ENCODE results near the gene DPH6.
"Not testable (repeated sequence)": the region's sequence is repeated elsewhere in the genome, so short reads cannot be mapped to it uniquely, and the experiment has no call there.

Gene DPH6

DNA sequence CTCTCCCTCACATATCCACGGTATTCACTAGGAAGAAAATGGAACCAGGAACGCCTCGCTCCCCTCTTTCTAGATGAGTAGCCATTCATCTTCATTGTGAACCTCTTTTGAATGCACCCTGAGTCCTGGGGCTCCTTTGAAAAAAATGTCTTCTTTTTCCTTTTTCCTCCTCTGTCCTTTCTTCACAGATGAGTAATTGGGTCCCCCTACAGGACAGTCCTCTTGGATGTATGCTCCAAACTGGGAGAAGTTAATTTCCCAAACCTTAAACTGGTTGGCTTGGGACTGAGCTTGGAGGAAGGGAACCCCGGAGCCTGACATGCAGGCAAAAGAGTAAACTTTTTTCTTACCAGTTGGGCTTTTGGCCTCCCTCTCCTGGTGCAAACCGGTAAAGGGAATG, 108.8 kb downstream of the DPH6 start:
- DNase-seq (ENCODE audit: low read depth, low spot score) = no peak

DNA sequence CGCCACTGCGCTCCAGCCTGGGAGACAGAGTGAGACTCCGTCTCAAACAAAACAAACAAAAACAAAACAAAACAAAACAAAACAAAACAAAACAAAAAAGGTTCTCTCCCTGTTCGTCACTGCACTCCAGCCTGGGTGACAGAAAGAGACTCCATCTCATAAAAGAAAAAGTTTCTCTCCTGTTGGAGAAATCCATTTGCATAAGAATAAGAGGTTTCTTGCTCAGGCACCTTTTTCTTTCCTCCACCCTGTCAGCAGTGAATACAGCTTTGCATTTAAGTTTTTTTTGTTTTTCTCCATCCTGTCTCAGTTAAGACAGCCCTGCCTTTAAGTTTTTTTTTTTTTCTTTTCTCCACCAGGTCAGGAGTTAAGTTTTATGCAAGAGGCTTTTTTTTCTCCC, 109.5 kb downstream of the DPH6 start:
- DNase-seq (ENCODE audit: low read depth, low spot score) = no peak

DNA sequence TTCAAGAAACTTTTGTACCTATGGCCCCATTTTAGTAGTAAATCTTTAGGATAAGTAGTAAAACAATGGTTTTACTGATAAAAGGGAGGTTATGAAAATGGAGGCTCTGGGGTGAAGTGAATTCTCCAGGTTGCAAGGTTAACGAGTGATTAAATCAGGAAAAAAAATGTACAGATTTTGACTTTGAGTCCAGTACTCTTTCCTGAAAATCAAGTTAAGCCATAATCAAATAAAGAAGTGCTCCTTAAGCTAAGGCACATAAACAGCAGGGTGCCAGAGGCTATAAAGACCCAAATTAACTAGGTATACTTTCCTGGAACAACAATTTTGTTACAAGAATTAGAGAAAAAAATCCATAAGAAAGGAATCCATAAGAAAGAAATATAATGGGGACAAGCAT, 114.7 kb downstream of the DPH6 start:
- DNase-seq (ENCODE audit: low read depth, low spot score) = no peak

DNA sequence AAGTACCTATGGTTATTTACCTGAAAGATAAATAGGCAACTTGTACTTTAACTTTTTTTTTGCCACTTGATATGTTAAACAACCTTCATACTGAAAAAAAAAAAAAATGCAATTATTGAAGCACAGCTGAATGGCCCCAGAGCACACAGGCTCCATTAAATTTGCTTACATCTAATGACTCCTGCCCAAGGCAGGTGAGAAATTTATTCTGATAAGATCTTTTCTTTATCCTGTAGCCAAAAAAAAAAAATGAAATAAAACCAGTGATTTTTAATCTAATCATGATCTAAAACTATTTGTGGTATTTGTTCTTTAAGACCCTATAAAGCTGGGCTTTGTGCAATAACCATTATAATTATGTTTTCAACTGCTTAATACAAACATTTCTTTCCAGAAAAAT, 115.7 kb downstream of the DPH6 start:
- no peak for DNase-seq (ENCODE audit: low read depth, low spot score)

DNA sequence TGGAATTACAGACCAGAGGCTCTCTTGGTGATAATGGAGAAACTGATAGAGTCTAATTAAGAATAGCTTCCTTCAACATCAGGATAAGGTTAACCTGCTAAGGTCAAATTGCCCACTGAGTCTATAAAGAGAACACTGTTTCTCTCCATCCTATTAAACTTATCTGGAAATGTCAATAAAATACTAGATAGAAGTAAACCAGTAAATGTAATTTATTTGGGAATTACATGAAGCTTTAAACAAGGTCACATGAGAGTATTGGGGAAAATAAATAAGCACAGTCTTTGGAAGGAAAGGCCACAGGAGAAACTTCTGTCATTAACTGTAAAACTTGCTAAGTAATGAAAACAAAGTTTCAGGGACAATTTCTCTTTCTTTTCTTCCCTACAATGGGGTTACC, 118.5 kb downstream of the DPH6 start:
- DNase-seq (ENCODE audit: low read depth, low spot score) = no peak

DNA sequence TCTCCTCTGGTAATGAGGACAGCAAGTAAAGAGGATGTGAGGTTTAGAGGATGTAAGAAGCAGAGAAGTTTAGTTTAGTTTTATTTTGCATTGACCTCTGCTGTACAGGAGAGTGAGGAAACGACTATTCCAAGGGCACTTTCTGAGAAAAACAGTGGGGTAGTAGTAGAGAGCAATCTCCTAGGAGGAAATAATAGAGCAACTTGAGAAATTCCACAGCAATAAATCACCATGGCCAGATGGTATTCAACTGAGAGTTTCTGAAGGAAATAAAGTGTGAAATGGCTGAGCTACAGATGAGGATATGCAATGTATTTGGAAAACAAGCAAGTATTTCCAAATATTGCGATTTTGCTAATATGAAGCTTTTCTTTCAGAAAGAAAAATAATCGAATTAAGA, 118.9 kb downstream of the DPH6 start:
- DNase-seq (ENCODE audit: low read depth, low spot score) = peak; percentile 33

DNA sequence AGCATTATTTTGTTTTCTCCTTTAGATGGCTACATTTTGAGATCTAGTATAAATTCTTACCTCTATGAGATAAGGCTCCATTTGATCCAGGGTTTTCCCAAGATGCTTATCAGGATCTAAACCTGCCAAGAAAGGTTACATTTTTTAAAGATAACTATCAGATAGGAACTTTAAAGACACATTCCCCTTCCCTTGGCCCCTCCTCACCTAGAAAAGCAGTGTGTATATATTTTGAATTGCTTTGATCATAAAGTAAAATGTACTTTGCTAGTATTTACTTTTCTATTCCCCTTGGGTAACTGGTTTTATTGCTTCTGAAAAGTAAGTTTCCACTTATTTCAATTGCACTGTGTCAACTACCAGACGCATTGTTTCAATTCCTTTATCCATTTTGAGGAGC, 135.2 kb downstream of the DPH6 start:
- DNase-seq (ENCODE audit: low read depth, low spot score) = no peak

DNA sequence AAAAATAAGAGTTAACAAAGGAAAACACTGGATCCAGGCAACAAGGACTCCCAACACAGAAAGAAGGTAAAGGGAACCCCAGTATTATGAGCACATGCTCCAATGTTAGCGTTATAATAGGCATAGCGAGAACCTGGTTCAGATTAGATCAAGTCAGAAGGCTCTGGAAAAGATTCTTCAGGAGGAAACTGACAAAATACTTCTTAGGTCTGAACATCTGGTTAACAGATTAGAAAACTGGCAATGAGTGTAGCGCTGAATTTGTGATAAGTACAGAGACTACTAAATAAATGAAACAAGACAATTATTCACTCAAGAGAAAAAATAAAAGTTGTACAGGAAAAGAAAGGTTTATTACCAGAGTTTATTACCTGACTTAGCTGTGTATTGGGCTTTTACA, 146.1 kb downstream of the DPH6 start:
- no peak for DNase-seq (ENCODE audit: low read depth, low spot score)

DNA sequence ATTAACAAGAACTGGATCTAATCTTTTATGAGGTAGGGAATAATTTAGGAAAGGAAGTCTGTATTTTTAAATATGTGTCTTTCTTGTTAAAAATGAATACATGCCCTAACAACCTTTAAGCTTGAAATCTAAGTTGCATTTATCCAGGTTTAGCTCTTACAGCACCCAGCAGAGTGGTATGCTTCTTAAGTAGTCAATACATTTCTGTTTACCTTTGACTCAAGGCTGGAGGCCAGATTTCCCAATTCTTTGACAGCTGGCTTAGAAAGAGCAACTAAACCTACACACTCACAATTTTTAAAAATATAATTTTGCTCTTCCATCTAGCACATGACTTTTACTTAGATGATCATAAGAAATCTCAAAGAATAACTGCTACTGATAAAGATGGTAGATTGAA, 148.9 kb downstream of the DPH6 start:
- no peak for DNase-seq (ENCODE audit: low read depth, low spot score)

DNA sequence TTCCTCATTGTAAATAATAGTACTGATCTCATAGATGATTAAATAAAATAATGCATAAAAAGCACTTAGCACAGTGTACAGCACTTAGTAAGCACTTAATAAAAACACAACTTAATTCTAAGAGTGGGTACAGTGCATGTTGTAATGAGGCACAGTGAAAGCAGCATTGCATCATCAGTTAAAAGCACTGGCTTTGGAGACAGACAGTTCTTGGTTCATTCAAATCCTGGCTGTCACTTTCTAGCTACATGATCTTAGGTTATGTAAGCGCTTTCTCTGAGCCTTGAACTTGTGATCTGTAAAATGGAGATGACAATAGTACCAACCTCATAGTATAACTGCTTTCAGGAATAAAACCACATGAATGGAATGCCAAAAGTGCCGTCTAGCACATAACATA, 151.5 kb downstream of the DPH6 start:
- DNase-seq (ENCODE audit: low read depth, low spot score) = no peak

DNA sequence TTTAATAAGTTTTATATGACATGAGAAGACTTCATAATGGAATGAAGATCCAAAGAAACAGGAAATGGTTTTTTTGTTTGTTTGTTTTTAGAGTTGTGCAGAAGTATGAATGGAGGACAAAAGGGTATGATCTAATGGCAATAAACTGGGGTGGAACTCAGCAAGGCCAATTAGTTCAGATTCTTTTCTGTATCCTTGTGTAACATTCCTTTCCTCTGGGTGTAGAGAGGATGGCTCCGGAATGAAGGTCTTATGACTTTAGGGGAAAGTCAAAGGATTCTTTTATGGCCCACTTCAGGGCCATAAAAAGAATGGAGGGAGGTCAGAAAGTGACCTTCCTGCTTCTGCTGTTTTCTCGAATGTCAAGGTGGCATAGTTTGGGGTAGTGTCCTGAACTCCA, 152.6 kb downstream of the DPH6 start:
- DNase-seq (ENCODE audit: low read depth, low spot score) = no peak

DNA sequence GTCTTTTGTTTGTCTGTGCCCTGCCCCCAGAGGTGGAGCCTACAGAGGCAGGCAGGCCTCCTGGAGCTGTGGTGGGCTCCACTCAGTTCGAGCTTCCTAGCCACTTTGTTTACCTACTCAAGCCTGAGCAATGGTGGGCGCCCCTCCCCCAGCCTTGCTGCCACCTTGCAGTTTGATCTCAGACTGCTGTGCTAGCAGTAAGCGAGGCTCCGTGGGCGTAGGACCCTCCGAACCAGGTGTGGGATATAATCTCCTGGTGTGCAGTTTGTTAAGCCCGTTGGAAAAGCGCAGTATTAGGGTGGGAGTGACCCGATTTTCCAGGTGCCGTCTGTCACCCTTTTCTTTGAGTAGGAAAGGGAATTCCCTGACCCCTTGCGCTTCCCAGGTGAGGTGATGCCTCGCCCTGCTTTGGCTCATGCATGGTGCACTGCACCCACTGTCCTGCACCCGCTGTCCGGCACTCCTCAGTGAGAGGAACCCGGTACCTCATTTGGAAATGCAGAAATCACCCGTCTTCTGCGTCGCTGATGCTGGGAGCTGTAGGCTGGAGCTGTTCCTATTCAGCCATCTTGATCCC, 154.5 kb downstream of the DPH6 start:
- not testable (repeated sequence) for DNase-seq (ENCODE audit: low read depth, low spot score)

DNA sequence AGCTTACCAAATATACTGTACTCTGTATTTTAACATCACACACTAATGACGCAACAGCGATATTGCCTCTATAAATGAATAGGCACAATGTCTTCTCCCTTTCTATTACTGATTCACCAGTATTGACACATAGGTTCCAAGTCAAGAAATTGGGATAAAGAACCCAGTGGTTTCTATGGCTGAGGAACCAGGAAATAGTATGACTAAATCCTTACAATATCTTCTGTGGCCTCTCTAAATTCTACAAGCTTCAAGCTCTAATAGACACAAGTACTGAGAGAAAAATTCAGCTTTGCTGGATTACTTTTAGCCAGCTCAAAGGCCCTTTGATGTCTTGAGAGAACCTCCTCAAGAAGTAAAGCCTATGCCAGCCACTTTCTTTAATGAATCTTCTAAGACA, 162.5 kb downstream of the DPH6 start:
- DNase-seq (ENCODE audit: low read depth, low spot score) = no peak

DNA sequence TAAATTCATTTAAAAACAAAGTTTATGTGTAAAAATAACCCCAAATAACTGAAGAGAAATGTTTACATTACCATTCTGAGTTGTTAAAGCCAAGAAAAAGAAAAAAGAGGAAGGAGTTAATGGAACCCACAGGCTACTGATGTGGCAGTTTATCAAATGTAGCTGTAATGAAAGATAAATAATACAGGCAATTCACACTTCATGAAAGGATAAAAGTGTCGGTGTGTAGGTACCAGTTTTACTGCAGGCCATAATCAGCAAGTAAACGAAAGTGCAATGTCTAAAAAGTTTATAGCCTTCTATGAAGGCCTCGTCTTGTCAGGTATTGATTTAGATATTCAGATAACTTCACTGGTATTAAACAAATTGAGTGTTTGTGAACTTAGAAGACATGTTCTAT, 164.6 kb downstream of the DPH6 start:
- no peak for DNase-seq (ENCODE audit: low read depth, low spot score)

DNA sequence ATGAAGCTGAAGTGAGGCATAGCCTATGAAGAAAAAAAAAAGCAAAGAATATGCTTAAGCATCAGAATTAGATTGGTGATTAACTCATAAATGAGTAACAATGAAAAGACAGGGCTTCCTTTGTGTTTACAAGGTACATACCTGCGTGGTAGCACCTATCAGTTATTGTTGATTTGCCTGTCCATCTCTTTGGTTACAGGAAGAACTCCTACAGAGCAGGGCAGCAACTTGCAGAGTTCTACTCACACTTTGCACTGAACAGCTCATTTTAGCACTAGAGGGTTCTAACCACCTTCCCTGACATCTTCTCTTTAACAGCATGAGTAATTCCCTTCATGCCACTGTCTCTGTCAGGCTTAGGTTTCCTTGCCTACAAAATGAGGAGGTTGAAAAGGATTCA, 166.0 kb downstream of the DPH6 start:
- DNase-seq (ENCODE audit: low read depth, low spot score) = no peak

DNA sequence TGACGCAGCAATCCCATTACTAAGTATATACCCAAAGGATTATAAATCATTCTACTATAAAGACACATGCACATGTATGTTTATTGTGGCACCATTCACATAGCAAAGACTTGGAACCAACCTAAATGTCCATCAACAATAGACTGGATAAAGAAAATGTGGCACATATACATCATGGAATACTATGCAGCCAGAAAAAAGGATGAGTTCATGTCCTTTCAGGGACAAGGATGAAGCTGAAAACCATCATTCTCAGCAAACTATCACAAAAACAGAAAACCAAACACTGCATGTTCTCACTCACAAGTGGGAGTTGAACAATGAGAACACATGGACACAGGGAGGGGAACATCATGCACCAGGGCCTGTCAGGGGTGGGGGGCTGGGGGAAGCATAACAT, 167.5 kb downstream of the DPH6 start:
- DNase-seq (ENCODE audit: low read depth, low spot score) = not testable (repeated sequence)

DNA sequence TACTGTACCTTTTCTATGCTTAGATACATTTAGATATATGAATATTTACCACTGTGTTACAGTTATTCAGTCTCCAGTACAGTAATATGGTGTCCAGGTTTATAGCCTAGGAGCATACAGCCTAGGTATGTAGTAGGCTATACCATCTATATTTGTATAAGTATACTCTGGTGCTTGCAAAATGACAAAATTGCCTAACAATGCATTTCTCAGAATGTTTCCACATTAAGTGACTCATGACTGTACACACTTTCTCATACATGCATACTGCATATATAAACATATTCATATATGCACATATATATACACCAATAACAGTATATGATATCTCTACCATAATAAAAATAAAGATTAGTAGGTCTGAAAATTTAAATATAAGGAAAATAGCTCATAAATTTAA, 169.3 kb downstream of the DPH6 start:
- no peak for DNase-seq (ENCODE audit: low read depth, low spot score)

DNA sequence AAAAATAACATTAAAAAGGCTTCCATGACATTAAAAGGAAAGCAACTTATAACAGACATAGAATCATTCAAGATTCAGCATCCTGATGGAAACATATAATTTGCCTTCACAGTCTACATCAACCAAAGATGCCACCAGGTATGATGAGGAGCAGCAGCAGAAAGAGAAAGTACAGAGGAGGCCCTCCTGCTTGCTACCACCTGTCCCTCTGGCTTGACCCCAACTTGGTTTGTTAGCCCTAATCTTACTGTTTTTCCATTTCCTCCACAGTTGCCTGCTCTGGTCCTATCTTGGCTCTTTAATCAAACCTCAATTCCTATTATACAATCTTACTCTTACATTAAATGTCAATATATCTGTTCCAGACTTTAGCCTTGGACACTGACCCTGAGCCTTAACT, 171.3 kb downstream of the DPH6 start:
- DNase-seq (ENCODE audit: low read depth, low spot score) = no peak

DNA sequence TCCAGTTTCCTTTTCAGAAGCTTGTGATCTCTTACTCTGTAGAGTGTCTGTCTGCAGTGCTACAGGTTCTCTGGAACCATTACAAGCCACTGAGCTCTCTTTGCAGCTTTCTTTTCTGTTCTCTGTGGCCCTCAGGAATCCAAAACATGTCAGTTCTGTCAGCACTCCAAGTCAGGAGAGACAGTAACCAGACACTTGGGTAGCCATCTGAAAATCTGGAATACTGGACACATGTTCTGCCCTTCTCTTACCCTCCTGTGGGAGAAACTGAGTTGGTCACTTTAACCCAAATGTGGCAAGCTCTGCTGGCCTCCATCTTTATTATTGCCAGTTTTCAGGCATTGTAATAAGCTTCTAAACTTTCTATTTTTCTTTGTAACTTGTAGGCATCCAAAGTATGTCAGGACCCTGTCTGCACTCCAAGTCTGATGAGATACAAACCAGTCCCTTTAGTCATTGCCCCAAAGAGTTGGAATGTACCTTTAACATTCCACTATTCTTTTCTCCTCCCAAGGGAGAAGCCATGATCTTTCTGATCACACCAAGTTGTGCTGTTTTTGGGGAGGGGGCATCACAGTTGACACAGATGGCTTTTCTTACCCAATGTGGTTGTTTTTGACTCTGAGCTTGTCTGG, 183.7 kb downstream of the DPH6 start:
- DNase-seq (ENCODE audit: low read depth, low spot score) = no peak

DNA sequence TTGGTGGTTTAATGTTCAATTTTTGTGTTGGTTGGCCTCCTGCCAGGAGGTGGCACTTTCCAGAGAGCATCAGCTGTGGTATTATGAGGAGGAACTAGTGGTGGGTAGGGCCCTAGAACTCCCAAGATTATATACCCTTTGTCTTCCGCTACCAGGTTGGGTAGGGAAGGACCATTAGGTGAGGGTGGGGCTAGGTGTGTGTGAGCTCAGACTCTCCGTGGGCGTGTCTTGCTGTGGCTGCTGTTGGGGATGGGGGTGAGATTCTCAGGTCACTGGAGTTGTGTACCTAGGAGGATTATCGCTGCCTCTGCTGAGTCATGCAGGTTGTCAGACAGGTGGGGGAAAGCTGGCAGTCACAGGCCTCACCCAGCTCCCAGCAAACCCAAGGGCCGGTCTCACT, 187.1 kb downstream of the DPH6 start:
- no peak for DNase-seq (ENCODE audit: low read depth, low spot score)

DNA sequence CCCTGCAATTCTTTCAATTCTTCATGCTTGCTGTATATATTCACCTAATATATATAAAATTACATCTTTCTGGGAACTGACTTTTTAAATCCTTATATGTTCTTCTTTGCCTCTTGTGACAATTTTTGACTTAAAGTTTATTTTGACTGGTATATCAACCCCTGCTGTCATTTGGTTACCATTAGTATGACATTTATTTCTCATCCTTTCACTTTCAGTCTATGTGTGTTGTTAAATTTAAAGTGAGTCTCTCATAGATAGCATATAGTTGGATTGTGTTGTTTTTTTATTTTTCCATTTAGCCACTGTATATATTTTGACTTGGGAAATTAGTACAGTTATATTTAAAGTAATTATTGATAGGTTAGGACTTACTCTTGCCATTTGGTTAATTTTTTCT, 194.9 kb downstream of the DPH6 start:
- DNase-seq (ENCODE audit: low read depth, low spot score) = no peak

DNA sequence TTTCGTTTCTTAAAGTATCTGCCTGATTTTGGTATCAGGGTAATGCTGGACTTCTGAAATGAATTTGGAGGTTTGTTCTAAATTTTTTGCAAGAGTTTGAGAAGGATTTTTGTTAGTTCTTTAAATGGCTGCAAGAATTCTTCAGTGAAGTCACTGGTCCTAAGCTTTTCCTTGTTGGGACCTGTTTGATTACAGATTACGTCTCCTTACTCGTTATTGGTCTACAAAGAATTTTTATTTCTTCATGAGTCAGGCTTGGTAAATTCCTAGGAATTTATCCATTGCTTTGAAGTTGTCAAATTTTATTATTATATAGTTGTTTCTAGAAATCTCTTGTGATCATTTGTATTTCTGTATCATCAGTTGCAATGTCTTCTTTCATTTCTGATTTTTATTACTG, 196.0 kb downstream of the DPH6 start:
- DNase-seq (ENCODE audit: low read depth, low spot score) = no peak

DNA sequence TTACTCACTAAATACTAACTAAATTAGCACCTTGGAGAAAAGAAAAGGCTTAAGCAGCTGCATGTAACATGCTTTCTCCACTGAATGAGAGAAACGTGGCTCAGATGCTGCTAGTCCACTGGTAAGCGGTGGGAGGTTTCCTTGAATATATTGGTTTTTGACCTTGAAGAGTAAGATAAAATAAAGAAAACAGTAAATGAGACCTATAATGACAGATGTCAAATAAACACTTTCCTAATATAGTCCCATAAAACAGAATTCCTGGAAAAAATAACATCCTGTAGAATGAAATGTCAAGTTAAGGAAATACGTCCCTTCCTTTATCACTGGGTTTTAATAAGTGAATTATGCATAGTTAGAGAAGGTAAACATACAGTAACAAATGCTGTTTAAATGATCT, 215.0 kb downstream of the DPH6 start:
- DNase-seq (ENCODE audit: low read depth, low spot score) = no peak

DNA sequence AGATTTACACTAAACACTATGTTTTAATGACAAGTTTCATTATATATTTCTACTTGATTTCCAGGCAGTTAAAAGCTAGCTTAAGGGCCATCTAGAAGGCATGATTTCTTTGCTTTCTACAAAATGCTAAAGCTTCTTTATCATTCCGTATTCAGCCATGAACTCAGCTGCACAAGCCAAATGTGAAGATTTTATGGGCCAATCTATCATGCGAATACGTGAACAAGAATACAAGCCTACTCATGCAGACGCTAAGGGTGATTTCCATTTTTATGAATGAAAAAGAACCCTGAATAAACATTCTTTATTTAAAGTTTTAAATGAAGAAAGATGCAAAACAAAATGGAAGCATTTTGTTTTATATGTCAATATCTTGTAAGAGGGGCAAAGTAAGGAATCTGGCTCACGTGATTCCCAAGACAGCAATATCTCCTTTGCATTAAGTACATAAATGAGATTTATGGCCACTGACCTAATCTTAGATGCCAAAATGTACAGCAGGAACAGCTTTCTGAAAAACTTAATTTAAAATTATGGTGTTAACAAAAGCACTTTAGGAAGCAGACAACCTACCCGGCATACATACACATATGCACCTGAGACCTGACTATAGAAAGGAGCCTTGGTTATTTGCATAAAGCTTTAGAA, 215.8 kb downstream of the DPH6 start:
- no peak for DNase-seq (ENCODE audit: low read depth, low spot score)

All from smooth muscle cell of the brain vasculature (primary cell).